ENCODE results near the gene MAP2K3.
"Not testable (repeated sequence)": the region's sequence is repeated elsewhere in the genome, so short reads cannot be mapped to it uniquely, and the experiment has no call there.

Gene MAP2K3

DNA sequence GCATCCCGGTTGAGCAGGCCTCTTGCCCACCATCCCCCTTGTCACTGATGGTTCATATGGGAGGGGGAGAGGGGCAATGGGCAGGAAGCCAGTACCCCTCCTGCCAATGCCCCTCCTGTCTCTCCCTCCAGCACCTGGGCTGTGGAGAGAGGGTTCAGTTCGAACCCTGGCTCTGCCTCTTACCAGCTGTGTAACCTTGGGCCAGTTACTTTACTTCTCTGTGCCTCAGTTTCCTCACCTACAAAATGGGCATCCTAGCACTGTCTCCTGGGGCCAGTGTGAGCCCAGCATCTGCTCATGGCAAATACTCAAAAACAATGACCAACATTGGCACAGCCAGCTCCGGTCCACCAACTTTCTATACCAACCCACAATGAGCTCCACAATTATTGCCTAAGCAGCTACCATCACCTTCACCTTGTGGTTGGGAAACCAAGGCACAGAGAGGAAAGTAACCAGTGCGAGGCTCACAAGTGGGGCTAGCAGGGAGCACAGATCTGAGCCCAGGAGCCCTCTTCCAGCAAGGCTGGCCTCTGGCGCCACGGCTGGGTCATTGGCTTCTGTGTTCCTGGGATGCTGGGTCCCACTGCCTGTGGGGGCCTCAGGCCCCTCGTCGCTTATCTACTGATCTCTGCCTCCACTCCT, 53.6 kb downstream of the MAP2K3 start:
- not testable (repeated sequence) for DNase-seq

DNA sequence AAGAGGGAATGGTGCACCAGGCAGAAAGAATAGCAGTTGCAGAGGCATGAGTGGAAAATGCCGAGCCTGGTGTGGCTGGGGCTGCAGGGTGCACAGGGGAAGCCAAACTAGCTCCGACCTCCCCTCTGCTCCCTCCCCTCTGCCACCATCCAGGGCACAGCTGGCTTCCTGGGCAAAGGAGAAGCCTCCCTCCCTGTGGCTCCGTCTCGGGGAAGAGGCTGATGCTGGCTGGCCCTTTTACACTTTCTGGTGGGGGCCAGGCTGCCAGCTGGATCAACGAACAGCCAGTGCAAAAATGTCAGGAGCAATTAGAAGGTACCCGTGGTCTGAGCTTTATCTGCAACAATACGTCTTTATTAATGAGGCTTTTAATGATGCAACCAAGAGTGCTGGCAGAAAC, 54.5 kb downstream of the MAP2K3 start:
- no peak for DNase-seq

DNA sequence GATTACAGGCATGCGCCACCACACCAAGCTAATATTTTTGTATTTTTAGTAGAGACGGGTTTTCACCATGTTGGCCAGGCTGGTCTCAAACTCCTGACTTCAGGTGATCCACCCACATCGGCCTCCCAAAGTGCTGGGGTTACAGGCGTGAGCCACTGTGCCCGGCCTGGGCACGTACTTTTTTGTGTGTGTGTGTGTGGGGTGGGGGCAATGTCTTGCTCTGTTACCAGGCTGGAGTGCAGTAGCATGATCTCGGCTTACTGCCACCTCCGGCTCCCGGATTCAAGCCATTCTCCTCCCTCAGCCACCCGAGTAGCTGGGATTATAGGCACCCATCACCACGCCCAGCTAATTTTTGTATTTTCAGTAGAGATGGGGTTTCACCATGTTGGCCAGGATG, 55.1 kb downstream of the MAP2K3 start:
- not testable (repeated sequence) for DNase-seq

DNA sequence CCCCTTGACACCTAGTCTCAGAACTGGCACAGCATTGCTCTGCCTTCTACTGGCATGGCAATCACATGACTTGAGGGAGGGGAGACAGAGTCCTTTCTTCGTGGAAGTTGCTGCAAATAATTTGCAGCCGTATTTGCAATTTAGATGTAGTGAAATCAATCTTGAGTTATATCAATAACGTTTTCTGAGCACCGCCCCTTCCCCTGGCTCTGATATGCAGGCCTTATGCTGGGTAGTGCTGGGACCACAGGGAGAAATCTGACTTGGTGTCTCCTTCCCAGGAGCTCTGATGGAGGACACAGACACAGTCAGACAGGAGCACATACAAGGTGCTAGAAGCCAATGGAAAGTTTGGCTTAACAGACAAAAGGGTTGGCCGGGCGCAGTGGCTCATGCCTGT, 55.9 kb downstream of the MAP2K3 start:
- not testable (repeated sequence) for DNase-seq

DNA sequence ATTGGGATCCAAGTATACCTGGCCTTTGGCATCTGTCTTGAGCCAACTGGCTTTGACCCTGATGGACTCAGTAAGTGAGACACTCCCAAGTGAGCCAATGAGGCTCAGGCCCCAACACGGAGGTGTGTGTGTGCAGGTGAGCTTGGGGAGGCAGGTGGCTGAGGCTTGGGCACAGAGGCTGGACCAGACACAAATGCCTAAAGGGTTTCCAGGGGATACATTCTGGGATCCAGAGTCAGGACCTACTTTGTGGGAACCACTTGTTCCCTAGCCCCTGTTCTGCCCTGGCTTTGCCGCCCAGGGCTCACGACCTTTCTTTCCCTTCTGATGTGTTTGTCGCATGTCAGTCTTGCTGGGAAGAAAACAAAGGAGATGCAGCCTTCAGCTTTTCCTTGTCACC, 56.8 kb downstream of the MAP2K3 start:
- DNase-seq, result not testable (repeated sequence)

DNA sequence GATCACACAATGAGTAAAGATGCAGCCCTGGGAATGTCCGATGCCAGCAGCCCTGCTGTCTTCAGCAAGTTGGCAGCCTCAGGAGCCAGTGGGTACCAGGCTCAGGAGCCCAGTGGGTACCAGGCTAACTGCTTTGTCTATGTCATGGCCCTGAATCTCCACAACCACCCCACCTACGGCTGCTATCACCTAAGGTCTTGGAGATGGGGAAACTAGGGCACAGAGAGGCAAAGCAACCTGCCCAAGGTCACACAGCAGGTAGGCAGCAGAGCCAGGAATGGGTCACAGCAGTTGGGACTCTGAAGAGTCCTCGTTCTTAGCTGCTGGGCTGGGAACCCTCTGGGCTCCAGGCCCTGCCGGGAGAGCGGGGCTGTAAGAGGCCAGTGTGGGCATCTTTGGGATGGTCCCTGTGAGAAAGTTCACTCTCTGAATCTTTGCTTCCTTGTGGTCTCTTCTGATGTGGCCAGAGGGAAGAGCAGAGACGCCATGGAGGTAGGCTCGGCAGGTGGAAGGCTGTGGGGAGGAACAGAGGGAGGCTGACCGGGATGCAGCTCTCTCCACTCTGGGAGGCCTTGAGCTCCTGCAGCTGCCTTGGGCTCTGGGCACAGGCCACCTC, 57.5 kb downstream of the MAP2K3 start:
- not testable (repeated sequence) for DNase-seq

DNA sequence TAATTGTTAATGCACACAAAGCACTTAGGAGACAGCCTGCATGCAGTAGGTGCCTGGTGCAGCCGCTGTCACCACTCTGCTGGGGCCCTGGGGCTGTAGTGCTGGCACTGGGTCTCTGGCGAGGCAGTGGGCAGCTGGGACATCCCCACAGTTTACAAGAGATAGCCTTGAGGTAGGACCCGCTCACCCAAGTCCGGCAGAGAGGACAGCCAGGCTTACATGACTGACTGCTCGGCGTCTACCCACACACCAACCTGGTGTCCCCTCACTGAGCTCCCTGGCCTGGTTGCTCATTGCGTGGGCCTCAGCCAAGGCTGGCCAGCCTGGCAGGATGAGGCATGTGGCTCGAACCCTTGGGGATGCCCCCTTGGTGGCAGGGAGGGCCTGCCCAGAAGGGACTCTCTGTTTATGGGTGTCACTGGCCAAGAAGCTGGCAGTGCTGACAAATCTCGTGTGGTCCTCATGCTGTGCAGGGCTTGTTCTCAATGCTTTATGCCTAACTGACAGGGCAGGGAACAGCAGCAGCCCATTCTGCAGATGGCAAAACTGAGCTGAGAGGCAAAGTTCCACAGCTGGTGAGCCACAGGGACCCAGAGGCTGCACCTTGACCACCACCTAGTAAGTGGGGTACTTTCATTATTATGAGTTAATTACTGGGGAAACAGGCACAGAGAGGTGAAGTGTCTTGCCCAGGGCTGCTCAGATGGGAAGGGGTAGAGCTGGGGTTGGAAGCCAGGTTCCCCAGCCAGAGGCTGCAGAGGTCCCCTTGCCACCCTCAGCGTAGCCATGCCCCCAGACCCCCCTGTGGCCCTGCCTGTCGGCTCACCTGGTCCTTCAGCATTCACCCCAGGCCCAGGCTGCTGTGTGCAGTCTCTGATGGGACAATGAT, 58.8 kb downstream of the MAP2K3 start:
- DNase-seq, result not testable (repeated sequence)

DNA sequence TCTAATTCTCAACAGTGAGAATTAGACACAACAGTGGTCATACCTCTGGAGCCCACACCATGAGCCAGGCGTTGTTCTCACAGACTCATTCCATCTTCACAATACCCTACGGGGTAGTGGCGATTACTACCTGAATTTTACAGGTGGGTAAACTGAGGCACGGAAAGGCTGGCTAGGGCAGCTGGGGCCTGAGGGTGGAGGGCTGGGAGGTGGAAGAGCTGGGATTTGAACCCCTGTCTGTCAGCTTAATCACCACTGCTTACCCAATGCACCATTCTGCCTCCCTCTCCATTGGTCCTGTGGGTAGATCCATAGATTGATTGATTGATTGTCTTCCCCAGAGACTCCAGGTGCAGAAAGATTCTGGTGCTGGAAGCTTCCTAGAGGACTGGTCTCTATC, 60.3 kb downstream of the MAP2K3 start:
- DNase-seq, result not testable (repeated sequence)

DNA sequence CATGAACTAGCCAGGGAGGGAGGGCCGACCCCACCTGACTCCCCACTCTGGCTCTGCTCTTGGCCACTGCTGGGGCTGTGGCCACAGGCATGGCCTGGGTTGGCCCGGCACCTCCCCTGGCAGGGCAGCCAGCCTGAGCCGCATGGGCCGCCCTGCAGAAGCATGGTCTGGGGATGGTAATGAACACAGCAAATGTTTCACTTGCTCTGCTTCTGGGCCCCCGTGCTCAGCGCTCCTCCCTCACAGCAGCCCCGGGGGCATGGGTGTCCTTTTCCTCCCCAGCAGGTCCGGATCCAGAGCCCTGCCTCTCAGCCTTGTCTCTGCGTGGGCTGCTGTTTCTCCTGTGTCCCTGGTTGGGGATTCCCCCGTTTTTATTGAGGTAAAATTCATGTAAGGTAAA, 60.7 kb downstream of the MAP2K3 start:
- DNase-seq, result no peak

DNA sequence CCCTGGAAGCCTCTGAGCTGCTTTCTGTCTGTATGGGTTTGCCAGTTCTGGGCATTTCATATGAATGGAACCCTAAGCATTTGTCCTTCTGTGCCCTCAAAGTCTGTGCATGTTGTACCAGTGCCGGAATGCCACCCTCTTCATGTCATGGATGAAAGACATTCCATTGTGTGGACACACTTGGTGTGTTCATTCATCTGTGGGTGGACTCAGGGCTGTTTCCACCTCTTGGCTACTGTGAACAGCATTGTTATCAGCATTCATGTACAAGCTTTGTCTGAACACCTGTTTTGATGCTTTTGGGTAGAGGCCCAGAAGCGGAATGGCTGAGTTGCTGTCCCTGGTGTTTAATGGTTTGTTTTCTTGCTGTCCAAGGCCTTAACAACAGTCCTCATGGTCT, 61.6 kb downstream of the MAP2K3 start:
- not testable (repeated sequence) for DNase-seq

DNA sequence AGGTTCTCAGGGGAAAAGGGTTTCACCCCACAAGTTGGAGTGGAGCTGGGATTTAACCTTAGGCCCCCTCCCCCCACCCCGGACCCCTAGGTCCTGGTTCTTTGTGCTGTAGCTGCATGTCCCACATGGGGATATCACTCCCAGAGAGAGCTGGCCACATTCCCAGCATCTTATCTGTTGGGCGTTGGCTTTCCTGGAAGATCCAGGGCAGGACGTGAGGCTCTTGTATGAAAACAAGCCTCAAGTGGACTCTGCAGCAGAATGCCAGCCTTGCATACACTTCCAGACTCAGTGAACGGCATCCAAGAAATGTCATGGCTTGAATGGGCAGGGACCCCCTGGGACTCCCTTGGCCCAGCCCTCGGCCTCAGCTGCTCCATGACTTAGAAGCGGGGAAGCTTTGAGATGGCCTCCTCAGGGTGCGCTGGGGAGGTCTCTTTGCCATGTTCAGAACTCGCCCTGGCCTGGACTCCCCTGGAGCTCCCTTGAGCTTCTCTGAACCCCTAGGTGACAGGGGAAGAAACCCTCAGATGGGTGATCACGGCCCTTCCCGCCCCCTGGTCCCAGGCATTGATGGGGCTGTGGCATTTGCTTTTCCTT, 62.2 kb downstream of the MAP2K3 start:
- DNase-seq, result not testable (repeated sequence)

DNA sequence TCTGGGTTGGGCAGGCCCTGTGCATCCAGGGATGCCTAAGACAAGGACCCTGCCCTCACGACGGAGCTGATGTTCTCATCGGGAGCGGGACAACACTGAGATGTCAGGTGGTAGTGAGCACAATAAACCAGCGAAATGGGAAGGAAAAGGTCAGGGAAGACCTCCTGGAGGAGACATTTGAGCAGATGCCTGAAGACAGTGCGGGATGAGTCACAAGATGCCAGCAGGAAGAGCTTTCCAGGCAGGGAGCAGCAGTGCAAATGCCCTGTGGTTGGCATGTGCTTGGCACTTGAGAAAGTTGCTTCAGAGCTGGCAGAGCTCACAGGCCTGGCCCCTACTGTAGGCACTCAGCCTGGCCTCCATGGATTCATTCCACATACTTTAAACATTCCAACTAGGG, 63.1 kb downstream of the MAP2K3 start:
- not testable (repeated sequence) for DNase-seq

DNA sequence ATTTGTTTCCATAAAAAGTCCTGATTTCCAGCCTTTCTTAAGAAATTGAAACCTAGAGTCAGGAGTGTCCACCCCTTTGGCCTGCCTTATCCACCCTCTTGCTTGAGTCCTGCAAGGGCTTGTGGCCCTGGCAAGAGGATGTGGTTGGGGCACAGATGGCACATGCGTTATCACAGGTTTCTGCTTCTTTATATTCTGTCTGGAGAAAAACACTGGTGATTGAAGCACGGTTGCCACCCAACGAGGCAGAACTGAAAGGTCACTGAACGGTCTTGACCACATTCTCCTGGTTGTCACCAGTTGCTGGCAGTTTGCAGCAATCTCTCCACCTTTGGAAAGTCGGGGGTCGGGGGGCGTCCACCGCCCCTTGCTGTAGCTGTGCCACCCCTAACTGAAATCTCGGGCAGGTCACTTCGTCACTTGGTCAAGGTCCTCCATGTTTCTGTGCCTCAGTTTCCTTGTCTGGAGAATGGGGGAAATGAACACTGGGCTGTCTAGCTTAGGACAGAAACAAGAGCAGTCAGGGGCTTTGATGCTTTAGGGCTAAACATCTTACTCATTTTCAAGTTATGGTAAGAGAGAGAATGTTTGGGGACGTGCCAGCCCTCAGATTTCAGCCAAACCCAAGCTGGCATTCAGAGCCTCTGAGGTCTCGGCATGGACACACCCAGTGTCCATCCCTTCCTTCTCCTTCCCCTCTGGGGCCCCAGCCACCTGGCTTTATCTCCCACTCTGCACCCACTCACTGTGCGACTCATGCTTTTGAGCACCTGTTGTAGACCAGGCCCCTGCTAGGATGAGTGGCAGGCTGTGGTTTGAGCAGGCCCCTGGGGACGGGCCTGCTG, 63.8 kb downstream of the MAP2K3 start:
- not testable (repeated sequence) for DNase-seq

DNA sequence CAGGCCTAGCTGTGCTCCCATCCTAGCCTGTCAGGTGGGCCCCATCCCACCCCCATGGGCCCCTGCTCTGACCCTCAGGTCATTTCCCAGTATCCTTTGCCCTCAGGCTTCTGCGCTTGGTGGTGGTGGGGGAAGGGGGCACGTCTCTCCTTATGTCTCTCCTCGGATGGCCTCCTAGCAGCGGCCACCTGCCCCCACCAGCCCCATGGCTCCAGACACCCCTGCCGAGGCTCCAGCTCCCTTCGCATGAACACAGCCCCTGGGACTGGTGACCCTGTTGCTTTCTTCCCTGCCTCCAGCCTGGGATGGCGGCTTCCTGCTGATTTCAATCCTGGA, 64.4 kb downstream of the MAP2K3 start:
- not testable (repeated sequence) for DNase-seq

DNA sequence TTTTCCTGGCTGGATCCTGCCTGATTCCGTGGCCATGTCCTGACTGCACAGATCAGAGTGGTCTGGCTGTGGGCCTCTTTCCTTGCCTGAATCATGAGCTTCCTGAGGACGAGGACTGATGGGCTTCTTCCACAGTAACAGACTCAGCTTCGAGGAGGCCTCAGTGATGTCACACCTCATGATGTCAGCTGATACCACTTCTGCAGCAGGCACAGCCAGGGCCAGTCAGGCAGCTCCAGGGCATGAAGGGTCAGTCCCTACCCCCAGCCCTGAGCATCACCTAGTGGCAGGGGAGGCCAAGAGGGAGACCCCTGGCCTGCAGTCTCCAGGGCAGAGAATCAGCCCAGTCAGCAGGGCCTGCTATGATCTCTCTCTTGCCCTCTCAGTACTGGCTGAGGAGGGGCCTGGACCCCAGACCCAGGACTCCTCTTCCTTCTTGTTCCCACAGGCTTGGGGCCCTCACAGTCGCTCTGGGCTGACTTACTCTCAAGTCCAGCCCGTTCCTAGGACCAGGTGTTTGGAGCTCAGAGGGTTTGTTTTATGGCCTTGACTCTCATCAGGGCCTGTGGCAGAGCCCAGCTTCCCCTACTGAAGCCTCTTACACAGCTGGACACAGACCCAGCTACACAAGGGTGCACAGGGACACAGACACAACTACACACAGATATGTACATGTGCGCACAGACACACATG, 65.0 kb downstream of the MAP2K3 start:
- DNase-seq, result not testable (repeated sequence)

DNA sequence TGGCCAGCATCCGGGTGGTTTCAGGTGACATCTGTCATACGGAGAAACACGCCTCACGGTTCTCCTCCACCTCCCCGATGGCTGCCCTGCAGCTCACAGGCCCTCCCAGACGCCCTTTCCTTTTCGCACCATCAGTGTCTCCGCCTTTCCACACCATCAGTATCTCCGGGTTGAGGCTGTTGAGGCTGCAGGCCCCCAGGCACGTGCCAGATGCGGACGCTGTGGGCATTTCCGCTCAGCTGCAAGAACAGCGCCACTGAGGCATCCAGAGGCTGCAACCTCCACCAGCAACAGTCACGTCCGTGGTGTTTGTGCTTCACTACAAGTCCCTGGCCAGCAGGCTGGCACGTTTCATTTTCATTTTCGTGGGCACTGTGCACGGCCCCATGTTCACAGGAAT, 66.0 kb downstream of the MAP2K3 start:
- DNase-seq, result not testable (repeated sequence)

DNA sequence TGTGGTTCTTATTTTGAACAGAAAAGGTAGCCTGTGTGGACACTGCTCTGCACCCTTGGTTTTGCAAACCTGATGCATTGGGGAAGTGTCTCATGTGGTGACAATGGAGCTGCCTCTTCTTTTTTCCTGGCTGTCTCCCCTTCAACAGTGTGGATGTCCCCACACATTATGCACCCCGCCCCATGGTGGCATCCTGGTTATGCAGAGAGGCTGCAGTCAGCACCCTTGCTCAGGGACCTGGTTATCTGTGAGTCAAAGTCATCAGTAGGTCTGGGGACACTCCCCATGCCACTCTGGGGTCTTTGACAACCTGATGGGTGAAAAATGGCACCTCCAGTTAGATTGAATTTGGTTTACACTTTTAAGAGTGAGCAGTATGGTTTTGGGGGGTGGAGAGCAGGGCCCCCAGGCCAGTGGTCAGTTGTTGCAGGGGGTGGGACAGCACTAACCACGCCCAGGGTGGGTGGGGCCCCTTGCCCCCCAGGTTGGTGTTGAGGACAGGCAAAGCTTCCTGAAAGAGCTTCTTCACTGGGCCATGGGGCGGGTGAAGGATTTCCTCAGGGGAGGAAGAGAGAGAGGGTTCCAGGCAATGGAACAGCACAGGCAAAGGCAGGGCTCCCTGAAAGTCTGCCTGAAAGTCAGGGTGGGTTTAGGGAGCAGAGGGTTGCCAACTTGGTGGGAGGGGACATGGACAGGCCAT, 67.0 kb downstream of the MAP2K3 start:
- no peak for DNase-seq

DNA sequence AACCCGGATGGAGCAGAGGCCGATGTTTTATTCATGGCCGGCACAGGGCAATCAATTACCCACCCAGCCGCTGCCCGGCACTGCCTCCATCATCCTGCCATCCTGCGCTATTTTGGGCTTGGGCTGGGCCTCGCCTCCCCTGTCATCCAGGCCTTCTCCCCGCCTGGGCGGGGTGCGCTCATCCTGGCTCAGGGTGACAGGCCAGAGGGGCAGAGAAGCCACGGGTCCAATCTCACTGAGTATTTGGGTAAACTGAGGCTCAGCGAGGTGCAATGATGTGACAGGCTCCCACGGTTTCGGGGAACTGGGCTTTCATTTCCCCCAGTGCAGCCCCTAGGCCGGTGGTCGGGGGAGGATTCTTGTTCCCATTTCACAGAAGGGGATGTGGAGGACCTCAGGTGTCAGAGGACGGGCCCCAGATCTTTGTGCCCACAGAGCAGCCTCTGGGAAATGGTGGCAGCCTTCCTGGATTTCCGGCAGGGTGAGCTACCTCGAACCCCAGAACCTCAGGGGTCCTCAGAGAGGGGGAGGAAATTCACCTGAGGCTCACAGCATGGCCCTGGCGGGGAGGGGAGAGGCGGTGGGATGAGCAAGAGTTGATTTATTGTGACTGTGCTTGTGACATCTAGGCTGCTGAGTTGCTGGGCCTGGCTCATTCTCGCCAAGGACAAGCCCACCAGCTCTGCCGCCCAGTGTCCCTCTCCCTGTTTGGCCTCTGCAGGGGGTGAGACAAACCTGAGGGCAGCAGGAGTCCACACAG, 67.9 kb downstream of the MAP2K3 start:
- DNase-seq, result no peak

DNA sequence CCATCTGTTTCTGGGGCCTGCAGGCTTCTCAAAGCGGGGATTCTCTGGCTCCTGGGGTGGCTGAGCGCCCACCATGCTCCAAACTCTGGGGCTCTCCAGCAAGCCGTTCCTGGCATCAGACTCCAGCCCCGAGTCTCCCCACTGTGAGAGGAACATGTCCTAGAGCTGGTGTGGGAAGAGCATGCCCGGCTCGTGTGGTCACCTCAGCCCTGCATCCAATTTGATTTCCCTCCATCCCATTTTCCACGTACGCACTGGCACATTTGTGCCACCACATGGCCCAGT, 68.4 kb downstream of the MAP2K3 start:
- no peak for DNase-seq

DNA sequence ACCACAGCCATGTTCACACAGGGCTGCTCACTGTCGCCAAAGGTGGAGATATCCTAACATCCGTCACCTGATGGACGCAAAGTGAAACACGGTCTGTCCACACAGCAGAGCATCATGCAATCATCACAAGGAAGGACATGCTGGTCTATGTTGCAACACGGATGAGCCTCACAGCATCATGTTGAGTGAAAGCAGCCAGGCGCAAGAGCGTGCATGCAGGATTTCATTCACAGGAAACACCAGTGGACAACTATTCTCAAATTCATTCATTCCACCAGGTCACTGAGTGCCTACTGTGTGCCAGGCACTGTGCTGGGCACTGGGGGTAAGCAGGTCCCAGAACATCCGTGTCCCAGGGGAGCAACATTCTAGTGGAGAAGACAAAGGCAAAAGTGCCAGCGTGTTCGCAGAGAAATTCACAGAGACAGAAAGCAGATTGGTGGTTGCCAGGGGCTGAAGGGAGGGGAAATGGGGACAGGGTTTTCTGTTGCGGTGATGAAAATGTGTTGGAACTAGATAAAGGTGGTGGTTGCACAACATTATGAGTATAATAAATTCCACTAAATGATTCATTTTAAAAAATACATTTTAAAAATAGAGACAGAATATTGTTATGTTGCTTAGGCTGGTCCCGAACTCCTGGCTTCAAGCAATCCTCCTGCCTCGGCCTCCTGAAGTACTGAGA, 69.0 kb downstream of the MAP2K3 start:
- no peak for DNase-seq

Measured in NCI-H1105 treated with DMSO at 0.1 percent for 48 hours (cell line).